Posterior cingulate gyrus (tissue), 11 donors: ENCODE data around the gene ETS1.

Source experiments
- DNase-seq, 10 donors: peaks; one replicate each; pipeline versions ENCODE4 v3.0.0 to v3.0.0-alpha.2; 2020 to 2021; ENCODE audit warnings: mixed read lengths in 3 of 10
- intact Hi-C: fragments of 100-400 bp; cut with DNase I; formaldehyde crosslinking; loops from one replicate; pipeline ENCODE4 v1.15.1; 2023

The ETS1 gene

GRCh38 chr11:128587415-128587814 lies at the start of gene ETS1:
TSS of gene ETS1 (minus strand) at chr11:128587558. CDS start at chr11:128573130, 14,428 bp downstream.
- DNase-seq, result no peak
- intact Hi-C loops, result no loop called here

GRCh38 chr11:128634395-128634794 lies 47.0 kb upstream of the ETS1 start:
- no peak for DNase-seq
- intact Hi-C loops, result loop anchor here (5.0 kb wide), 1 partner anchor 198 kb away; no protein-coding TSS in a partner anchor

- intact Hi-C loops, result loop anchor here (5.0 kb wide), 1 partner anchor 199 kb away; no protein-coding TSS in a partner anchor
- DNase-seq, result no peak
Observed at GRCh38 chr11:128633384-128633965, 46.1 kb upstream of the ETS1 start.

- intact Hi-C loops, result loop anchor here (5.0 kb wide), 1 partner anchor 200 kb away; no protein-coding TSS in a partner anchor
- DNase-seq, result peak in 2 of 10 donors; percentile 34 to 80
Observed at GRCh38 chr11:128632141-128632791, 44.9 kb upstream of the ETS1 start.

- intact Hi-C loops, result loop anchor here (2.0 to 5.0 kb wide), 3 partner anchors 202 to 458 kb away; no protein-coding TSS in a partner anchor
- DNase-seq, result peak; percentile 62 to 96 (median 85)
Observed at GRCh38 chr11:128630367-128631230, 43.2 kb upstream of the ETS1 start.

GRCh38 chr11:128629516-128630106 lies 42.3 kb upstream of the ETS1 start:
- no peak for DNase-seq
- intact Hi-C loops, result loop anchor here (2.0 to 5.0 kb wide), 4 partner anchors 203 to 467 kb away; no protein-coding TSS in a partner anchor

- intact Hi-C loops, result loop anchor here (5.0 kb wide), 1 partner anchor 466 kb away; no protein-coding TSS in a partner anchor
- no peak for DNase-seq
Observed at GRCh38 chr11:128628686-128629085, 41.3 kb upstream of the ETS1 start.

- no peak for DNase-seq
- intact Hi-C loops, result loop anchor here (5.0 kb wide), 1 partner anchor 466 kb away; no protein-coding TSS in a partner anchor
Observed at GRCh38 chr11:128628325-128628673, 40.9 kb upstream of the ETS1 start.

GRCh38 chr11:128627666-128628324 lies 40.4 kb upstream of the ETS1 start:
- intact Hi-C loops, result loop anchor here (5.0 kb wide), 1 partner anchor 465 kb away; no protein-coding TSS in a partner anchor
- no peak for DNase-seq

GRCh38 chr11:128626913-128627665 lies 39.7 kb upstream of the ETS1 start:
- no peak for DNase-seq
- intact Hi-C loops, result loop anchor here (5.0 kb wide), 1 partner anchor 465 kb away; no protein-coding TSS in a partner anchor

- intact Hi-C loops, result loop anchor here (5.0 kb wide), 1 partner anchor 463 kb away; no protein-coding TSS in a partner anchor
- no peak for DNase-seq
Observed at GRCh38 chr11:128625746-128626145, 38.4 kb upstream of the ETS1 start.

- no peak for DNase-seq
Observed at GRCh38 chr11:128625326-128625725, 38.0 kb upstream of the ETS1 start.

GRCh38 chr11:128624269-128625175 lies 37.2 kb upstream of the ETS1 start:
- intact Hi-C loops, result loop anchor here (5.0 kb wide), 1 partner anchor 462 kb away; no protein-coding TSS in a partner anchor
- no peak for DNase-seq

More at GRCh38 chr11:128625326-128625725, 38.0 kb upstream of the ETS1 start:
- intact Hi-C loops, result loop anchor here (5.0 kb wide), 1 partner anchor 463 kb away; no protein-coding TSS in a partner anchor

GRCh38 chr11:128623091-128623490 lies 35.7 kb upstream of the ETS1 start:
- intact Hi-C loops, result no loop called here
- DNase-seq, result no peak

GRCh38 chr11:128621601-128622501 lies 34.5 kb upstream of the ETS1 start:
- DNase-seq, result no peak

GRCh38 chr11:128620309-128621100 lies 33.1 kb upstream of the ETS1 start:
- DNase-seq, result peak in 1 of 10 donors; percentile 25
- intact Hi-C loops, result no loop called here

More at GRCh38 chr11:128621601-128622501, 34.5 kb upstream of the ETS1 start:
- intact Hi-C loops, result no loop called here
